Gastroesophageal sphincter (tissue), 3 donors: ENCODE measurements around the gene SETD7.
"Not testable (repeated sequence)": the region's sequence is repeated elsewhere in the genome, so short reads cannot be mapped to it uniquely, and the experiment has no call there.

Experiments
- EP300 ChIP-seq: sonication (generic); formaldehyde crosslinking; IDR thresholded peaks from one replicate; pipeline ENCODE4 v1.6.1; 2017; ENCODE audit warnings: antibody characterized with exemption, mild to moderate bottlenecking
- POLR2A ChIP-seq, 2 donors: fragments of 450-650 bp; IDR thresholded peaks; one replicate each; pipeline ENCODE4 v1.6.1; 2017; ENCODE audit warnings: antibody characterized with exemption in 2 of 2, mild to moderate bottlenecking in 2 of 2, moderate library complexity in 1 of 2
- POLR2AphosphoS5 ChIP-seq: sonication (generic); formaldehyde crosslinking; IDR thresholded peaks from one replicate; pipeline ENCODE4 v1.6.1; 2017; ENCODE audit warnings: antibody characterized with exemption
- TF ChIP-seq, protein P1 (sequence below), 4 experiments: fragments of 200-600 bp in 2 of 4; fragments of 450-650 bp in 2 of 4; sonication (generic) in 1 of 4; IDR thresholded peaks; one replicate each; pipeline ENCODE4 v1.5.1; 2017 to 2019; ENCODE audit warnings: antibody characterized with exemption in 4 of 4, mild to moderate bottlenecking in 2 of 4, moderate library complexity in 2 of 4

DNA sequence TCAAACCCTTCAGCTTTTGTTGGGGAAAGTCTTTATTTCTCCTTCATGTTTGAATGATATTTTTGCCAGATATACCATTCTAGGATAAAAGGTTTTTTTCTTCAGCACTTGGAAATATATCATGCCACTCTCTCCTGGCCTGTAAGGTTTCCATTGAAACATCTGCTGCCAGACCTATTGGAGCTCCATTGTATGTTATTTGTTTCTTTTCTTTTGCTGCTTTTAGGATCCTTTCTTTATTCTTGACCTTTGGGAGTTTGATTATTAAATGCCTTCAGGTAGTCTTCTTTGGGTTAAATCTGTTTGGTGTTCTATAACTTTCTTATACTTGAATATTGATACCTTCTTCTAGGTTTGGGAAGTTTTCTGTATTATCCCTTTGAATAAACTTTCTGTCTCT, 87.3 kb downstream of the SETD7 start:
- TF ChIP-seq, protein P1, sequence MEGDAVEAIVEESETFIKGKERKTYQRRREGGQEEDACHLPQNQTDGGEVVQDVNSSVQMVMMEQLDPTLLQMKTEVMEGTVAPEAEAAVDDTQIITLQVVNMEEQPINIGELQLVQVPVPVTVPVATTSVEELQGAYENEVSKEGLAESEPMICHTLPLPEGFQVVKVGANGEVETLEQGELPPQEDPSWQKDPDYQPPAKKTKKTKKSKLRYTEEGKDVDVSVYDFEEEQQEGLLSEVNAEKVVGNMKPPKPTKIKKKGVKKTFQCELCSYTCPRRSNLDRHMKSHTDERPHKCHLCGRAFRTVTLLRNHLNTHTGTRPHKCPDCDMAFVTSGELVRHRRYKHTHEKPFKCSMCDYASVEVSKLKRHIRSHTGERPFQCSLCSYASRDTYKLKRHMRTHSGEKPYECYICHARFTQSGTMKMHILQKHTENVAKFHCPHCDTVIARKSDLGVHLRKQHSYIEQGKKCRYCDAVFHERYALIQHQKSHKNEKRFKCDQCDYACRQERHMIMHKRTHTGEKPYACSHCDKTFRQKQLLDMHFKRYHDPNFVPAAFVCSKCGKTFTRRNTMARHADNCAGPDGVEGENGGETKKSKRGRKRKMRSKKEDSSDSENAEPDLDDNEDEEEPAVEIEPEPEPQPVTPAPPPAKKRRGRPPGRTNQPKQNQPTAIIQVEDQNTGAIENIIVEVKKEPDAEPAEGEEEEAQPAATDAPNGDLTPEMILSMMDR (IDR thresholded peaks at IDR 0.05): not testable (repeated sequence)
- TF ChIP-seq POLR2A (IDR thresholded peaks at IDR 0.05); POLR2AphosphoS5; EP300: not testable (repeated sequence)
